Endothelial cell of hepatic sinusoid (primary cell): ENCODE measurements around the gene TADA1.
"Not testable (repeated sequence)": the region's sequence is repeated elsewhere in the genome, so short reads cannot be mapped to it uniquely, and the experiment has no call there.

Source experiments
- in situ Hi-C: cut with HindIII; loops from 2 replicates; pipeline ENCODE4 v1.10.0; 2017; ENCODE audit warnings: low sequenced_read_pairs

The TADA1 gene

GRCh38 chr1:166848193-166848592, 27.9 kb downstream of the TADA1 start:
- in situ Hi-C loops, result no loop called here

- in situ Hi-C loops, result no loop called here
These were observed 31.3 kb downstream of the TADA1 start for GRCh38 chr1:166844791-166845190.

- in situ Hi-C loops, result no loop called here
These were observed 32.1 kb downstream of the TADA1 start for GRCh38 chr1:166843769-166844596.

GRCh38 chr1:166843322-166843721, 32.7 kb downstream of the TADA1 start:
- in situ Hi-C loops, result no loop called here

GRCh38 chr1:166840309-166841274, 35.5 kb downstream of the TADA1 start:
- in situ Hi-C loops, result no loop called here

GRCh38 chr1:166839600-166840308, 36.3 kb downstream of the TADA1 start:
- in situ Hi-C loops, result no loop called here

- in situ Hi-C loops, result no loop called here
These were observed 37.1 kb downstream of the TADA1 start, which contains the start of gene POGK for GRCh38 chr1:166838766-166839599. TSS of gene POGK (plus strand) at chr1:166839475. CDS start at chr1:166840957, 1,482 bp downstream.

GRCh38 chr1:166836733-166837132, 39.3 kb downstream of the TADA1 start:
- in situ Hi-C loops, result no loop called here

- in situ Hi-C loops, result not testable (repeated sequence)
These were observed 46.3 kb downstream of the TADA1 start for GRCh38 chr1:166829762-166830161.

- in situ Hi-C loops, result no loop called here
These were observed 48.6 kb downstream of the TADA1 start for GRCh38 chr1:166827426-166827825.

GRCh38 chr1:166822385-166822784, 53.7 kb downstream of the TADA1 start:
- in situ Hi-C loops, result loop anchor here (5.0 kb wide), 1 partner anchor 80 kb away; no protein-coding TSS in a partner anchor

GRCh38 chr1:166819974-166820373, 56.1 kb downstream of the TADA1 start:
- in situ Hi-C loops, result loop anchor here (5.0 kb wide), 1 partner anchor 82 kb away; no protein-coding TSS in a partner anchor

- in situ Hi-C loops, result no loop called here
These were observed 61.5 kb downstream of the TADA1 start for GRCh38 chr1:166814611-166815010.

GRCh38 chr1:166813508-166814223, 62.4 kb downstream of the TADA1 start:
- in situ Hi-C loops, result no loop called here

GRCh38 chr1:166811691-166812090, 64.4 kb downstream of the TADA1 start:
- in situ Hi-C loops, result no loop called here

- in situ Hi-C loops, result no loop called here
These were observed 67.1 kb downstream of the TADA1 start for GRCh38 chr1:166808952-166809351.
